Measurements from ENCODE around the gene RNF168. TPM values are rescaled to one million over a fixed set of nuclear protein-coding genes. Genes with fewer than 3 reads are reported as not detected.

The RNF168 gene
- total and polyA plus RNA-seq, 10 donors = 3.4 to 28.3 (median 22.9) TPM

- Histone ChIP-seq H3K4me1 (no peaks in the 10 kb centered on the region), H3K36me3 (no peaks in the 10 kb centered on the region), H3K9me3 (no peaks in the 10 kb centered on the region), H3K27ac (no peak overlapping the region), H3K4me3 (no peak overlapping the region), H3K27me3 (replicated peaks in 1 of 7) (no peaks in the 10 kb centered on the region)
- WGBS, 5 donors = 6 to 27% (median 15%) methylated on average over 2 of the region's 2 CpGs
- TF ChIP-seq POLR2AphosphoS5 (IDR thresholded peaks at IDR 0.05) = no peak
- no peak for TF ChIP-seq CTCF (IDR thresholded peaks at IDR 0.05 in 8 of 11, conservative IDR thresholded peaks at IDR 0.05 in 3 of 11)
- no peak for TF ChIP-seq POLR2A (IDR thresholded peaks at IDR 0.05)
- intact Hi-C loops (cut with DNase I; ENCODE audit: low total_unique reads) = no loop called here
- DNase-seq = no peak
Measured at GRCh38 chr3:196444500-196444894, 59.1 kb downstream of the RNF168 start.

GRCh38 chr3:196440696-196441095, 62.9 kb downstream of the RNF168 start:
- Histone ChIP-seq H3K27ac (no peak overlapping the region), H3K4me1 (no peaks in the 10 kb centered on the region), H3K9me3 (no peaks in the 10 kb centered on the region), H3K36me3 (no peaks in the 10 kb centered on the region), H3K27me3 (replicated peaks in 1 of 7) (no peaks in the 10 kb centered on the region), H3K4me3 (no peak overlapping the region)
- 50 to 71% (median 64%) methylated on average over 3 of the region's 3 CpGs for WGBS, 5 donors
- DNase-seq = no peak
- intact Hi-C loops (cut with DNase I; ENCODE audit: low total_unique reads) = no loop called here
- TF ChIP-seq POLR2AphosphoS5 (IDR thresholded peaks at IDR 0.05) (no peak), CTCF (IDR thresholded peaks at IDR 0.05 in 8 of 11, conservative IDR thresholded peaks at IDR 0.05 in 3 of 11) (no peak), POLR2A (IDR thresholded peaks at IDR 0.05) (no peak)

- Histone ChIP-seq H3K9me3 (no peaks in the 10 kb centered on the region), H3K36me3 (no peaks in the 10 kb centered on the region), H3K27me3 (replicated peaks in 1 of 7) (no peaks in the 10 kb centered on the region), H3K27ac (no peak overlapping the region), H3K4me1 (no peaks in the 10 kb centered on the region), H3K4me3 (no peak overlapping the region)
- no peak for DNase-seq
- intact Hi-C loops (cut with DNase I; ENCODE audit: low total_unique reads) = no loop called here
- no peak for TF ChIP-seq CTCF (IDR thresholded peaks at IDR 0.05 in 8 of 11, conservative IDR thresholded peaks at IDR 0.05 in 3 of 11)
- no peak for TF ChIP-seq POLR2A (IDR thresholded peaks at IDR 0.05)
- no peak for TF ChIP-seq POLR2AphosphoS5 (IDR thresholded peaks at IDR 0.05)
- 72 to 85% (median 77%) methylated on average over 6 of the region's 6 CpGs for WGBS, 5 donors
Measured at GRCh38 chr3:196440041-196440537, 63.5 kb downstream of the RNF168 start.

GRCh38 chr3:196432137-196432879, 71.3 kb downstream of the RNF168 start, which contains the start of gene UBXN7:
Gene UBXN7 (minus strand): TSS chr3:196432427. CDS start chr3:196432399, 28 bp downstream.
- intact Hi-C loops (cut with DNase I; ENCODE audit: low total_unique reads) = no loop called here
- Histone ChIP-seq H3K4me1 (peaks cover 8 to 49% (median 35%) of the 10 kb centered on the region in 6 donors), H3K9me3 (no peaks in the 10 kb centered on the region), H3K27me3 (replicated peaks in 1 of 7) (no peaks in the 10 kb centered on the region), H3K4me3 (peak within 1 kb of the TSS; percentile 72 to 97 (median 90)), H3K27ac (peak within 1 kb of the TSS; percentile 76 to 97 (median 95)), H3K36me3 (peaks cover 0 to 19% (median 3%) of the 10 kb centered on the region in 6 donors)
- DNase-seq = peak; percentile 99
- WGBS, 5 donors = 0 to 1% (median 1%) methylated on average over 57 to 67 of the region's 67 CpGs
- TF ChIP-seq POLR2AphosphoS5 (IDR thresholded peaks at IDR 0.05) (peak; percentile 94 to 97 (median 96)), CTCF (IDR thresholded peaks at IDR 0.05 in 8 of 11, conservative IDR thresholded peaks at IDR 0.05 in 3 of 11) (peak in 3 of 11 experiments; percentile 6 to 29 (median 20)), POLR2A (IDR thresholded peaks at IDR 0.05) (peak in 2 of 3 donors; percentile 31 to 62)
